ENCODE results near the gene SAP25. TPM values are rescaled to one million over a fixed set of nuclear protein-coding genes. Genes with fewer than 3 reads are reported as not detected.

Gene SAP25
- total and polyA plus RNA-seq, 2 of the 4 experiments (the other 2 are of a cell fraction) = 1.8 TPM; not detected in 1

Small RNA genes within 50 kb of the gene (microRNA-seq; reads per million reads assigned to microRNA genes)
- gene RN7SL416P (ENCODE audit: insufficient read depth, insufficient read length) (not detected), gene SAP25 (ENCODE audit: insufficient read depth, insufficient read length) (not detected)

Small RNA genes within 50 kb of the gene (small RNA-seq; reads per million reads assigned to genes)
- gene RN7SL416P = 0 reads per million in 5 experiments
- gene SAP25 = 0 reads per million in 5 experiments

Other genes starting within 250 kb of the SAP25 start
- 3.3 and 3.4 TPM in 2 replicates for gene PILRB, start 215.8 kb downstream of the SAP25 start, total RNA-seq (2012; rRNA removed)
- 22.1 and 22.2 TPM in 2 replicates for gene PILRB, start 215.8 kb downstream of the SAP25 start, polyA plus RNA-seq (2012; rRNA removed)
- gene PILRA, start 200.4 kb downstream of the SAP25 start, total RNA-seq (2012; rRNA removed) = not detected in 2 replicates
- gene PILRA, start 200.4 kb downstream of the SAP25 start, polyA plus RNA-seq (2012; rRNA removed) = 0.13 and 0.56 TPM in 2 replicates
- 0.56 and 0.72 TPM in 2 replicates for gene ZCWPW1, start 145.2 kb downstream of the SAP25 start, total RNA-seq (2012; rRNA removed)
- gene ZCWPW1, start 145.2 kb downstream of the SAP25 start, polyA plus RNA-seq (2012; rRNA removed) = 0.76 and 1.3 TPM in 2 replicates
- 20.3 and 22.9 TPM in 2 replicates for gene MEPCE, start 144.1 kb downstream of the SAP25 start, total RNA-seq (2012; rRNA removed)
- gene MEPCE, start 144.1 kb downstream of the SAP25 start, polyA plus RNA-seq (2012; rRNA removed) = 17.6 and 18.2 TPM in 2 replicates
- 5.6 and 7.8 TPM in 2 replicates for gene PPP1R35, start 137.4 kb downstream of the SAP25 start, total RNA-seq (2012; rRNA removed)
- 25.5 and 36.7 TPM in 2 replicates for gene PPP1R35, start 137.4 kb downstream of the SAP25 start, polyA plus RNA-seq (2012; rRNA removed)
- 0.54 and 1.1 TPM in 2 replicates for gene SPACDR, start 109.6 kb downstream of the SAP25 start, total RNA-seq (2012; rRNA removed)
- gene SPACDR, start 109.6 kb downstream of the SAP25 start, polyA plus RNA-seq (2012; rRNA removed) = 1.3 and 2.1 TPM in 2 replicates
- 9.3 and 10.0 TPM in 2 replicates for gene TSC22D4, start 94.7 kb downstream of the SAP25 start, total RNA-seq (2012; rRNA removed)
- 29.9 and 32.4 TPM in 2 replicates for gene TSC22D4, start 94.7 kb downstream of the SAP25 start, polyA plus RNA-seq (2012; rRNA removed)
- 0.18 and 0.28 TPM in 2 replicates for gene NYAP1, start 90.0 kb downstream of the SAP25 start, total RNA-seq (2012; rRNA removed)
- gene NYAP1, start 90.0 kb downstream of the SAP25 start, polyA plus RNA-seq (2012; rRNA removed) = 1.3 and 1.5 TPM in 2 replicates
- gene AGFG2, start 34.7 kb downstream of the SAP25 start, total RNA-seq (2012; rRNA removed) = 3.0 and 4.2 TPM in 2 replicates
- 10.0 and 14.2 TPM in 2 replicates for gene AGFG2, start 34.7 kb downstream of the SAP25 start, polyA plus RNA-seq (2012; rRNA removed)
- gene LRCH4, start 12.2 kb upstream of the SAP25 start, total RNA-seq (2012; rRNA removed) = 5.0 and 6.1 TPM in 2 replicates
- gene LRCH4, start 12.2 kb upstream of the SAP25 start, polyA plus RNA-seq (2012; rRNA removed) = 41.3 and 42.2 TPM in 2 replicates
- 0.28 and 0.54 TPM in 2 replicates for gene FBXO24, start 12.4 kb upstream of the SAP25 start, total RNA-seq (2012; rRNA removed)
- gene FBXO24, start 12.4 kb upstream of the SAP25 start, polyA plus RNA-seq (2012; rRNA removed) = 0.29 and 0.43 TPM in 2 replicates
- 22.6 and 25.6 TPM in 2 replicates for gene PCOLCE, start 28.5 kb upstream of the SAP25 start, total RNA-seq (2012; rRNA removed)
- gene PCOLCE, start 28.5 kb upstream of the SAP25 start, polyA plus RNA-seq (2012; rRNA removed) = 364 and 385 TPM in 2 replicates
- 2.2 and 2.3 TPM in 2 replicates for gene MOSPD3, start 38.6 kb upstream of the SAP25 start, total RNA-seq (2012; rRNA removed)
- gene MOSPD3, start 38.6 kb upstream of the SAP25 start, polyA plus RNA-seq (2012; rRNA removed) = 23.2 and 30.0 TPM in 2 replicates
- under 0.01 and 0.18 TPM in 2 replicates for gene TFR2, start 67.7 kb upstream of the SAP25 start, total RNA-seq (2012; rRNA removed)
- 0.24 and 0.50 TPM in 2 replicates for gene TFR2, start 67.7 kb upstream of the SAP25 start, polyA plus RNA-seq (2012; rRNA removed)
- gene ACTL6B, start 82.5 kb upstream of the SAP25 start, total RNA-seq (2012; rRNA removed) = not detected in 2 replicates
- not detected in 2 replicates for gene ACTL6B, start 82.5 kb upstream of the SAP25 start, polyA plus RNA-seq (2012; rRNA removed)
- gene GNB2, start 99.8 kb upstream of the SAP25 start, total RNA-seq (2012; rRNA removed) = 62.0 and 67.5 TPM in 2 replicates
- gene GNB2, start 99.8 kb upstream of the SAP25 start, polyA plus RNA-seq (2012; rRNA removed) = 245 and 279 TPM in 2 replicates
- gene GIGYF1, start 120.3 kb upstream of the SAP25 start, total RNA-seq (2012; rRNA removed) = 3.0 and 3.3 TPM in 2 replicates
- gene GIGYF1, start 120.3 kb upstream of the SAP25 start, polyA plus RNA-seq (2012; rRNA removed) = 10.7 and 11.6 TPM in 2 replicates
- gene POP7, start 132.2 kb upstream of the SAP25 start, total RNA-seq (2012; rRNA removed) = 14.9 and 16.9 TPM in 2 replicates
- gene POP7, start 132.2 kb upstream of the SAP25 start, polyA plus RNA-seq (2012; rRNA removed) = 38.0 and 50.5 TPM in 2 replicates
- gene EPO, start 146.6 kb upstream of the SAP25 start, total RNA-seq (2012; rRNA removed) = not detected in 2 replicates
- not detected in 2 replicates for gene EPO, start 146.6 kb upstream of the SAP25 start, polyA plus RNA-seq (2012; rRNA removed)
- not detected in 2 replicates for gene ZAN, start 159.7 kb upstream of the SAP25 start, total RNA-seq (2012; rRNA removed)
- gene ZAN, start 159.7 kb upstream of the SAP25 start, polyA plus RNA-seq (2012; rRNA removed) = not detected in 2 replicates